CD4-positive, alpha-beta T cell treated with Interleukin-10 for 1 hour (primary cell): ENCODE results near the gene ASB1.
"Not testable (repeated sequence)": the region's sequence is repeated elsewhere in the genome, so short reads cannot be mapped to it uniquely, and the experiment has no call there.

Source experiments
- DNase-seq: peaks from one replicate; pipeline ENCODE4 v3.0.0-alpha.2; 2020

Gene ASB1

GRCh38 chr2:238424313-238424700 lies 2.4 kb upstream of the ASB1 start:
- no peak for DNase-seq

- no peak for DNase-seq
These were observed 1.2 kb upstream of the ASB1 start for GRCh38 chr2:238425505-238425978.

- no peak for DNase-seq
These were observed 654 bp upstream of the ASB1 start for GRCh38 chr2:238425979-238426567.

DNA sequence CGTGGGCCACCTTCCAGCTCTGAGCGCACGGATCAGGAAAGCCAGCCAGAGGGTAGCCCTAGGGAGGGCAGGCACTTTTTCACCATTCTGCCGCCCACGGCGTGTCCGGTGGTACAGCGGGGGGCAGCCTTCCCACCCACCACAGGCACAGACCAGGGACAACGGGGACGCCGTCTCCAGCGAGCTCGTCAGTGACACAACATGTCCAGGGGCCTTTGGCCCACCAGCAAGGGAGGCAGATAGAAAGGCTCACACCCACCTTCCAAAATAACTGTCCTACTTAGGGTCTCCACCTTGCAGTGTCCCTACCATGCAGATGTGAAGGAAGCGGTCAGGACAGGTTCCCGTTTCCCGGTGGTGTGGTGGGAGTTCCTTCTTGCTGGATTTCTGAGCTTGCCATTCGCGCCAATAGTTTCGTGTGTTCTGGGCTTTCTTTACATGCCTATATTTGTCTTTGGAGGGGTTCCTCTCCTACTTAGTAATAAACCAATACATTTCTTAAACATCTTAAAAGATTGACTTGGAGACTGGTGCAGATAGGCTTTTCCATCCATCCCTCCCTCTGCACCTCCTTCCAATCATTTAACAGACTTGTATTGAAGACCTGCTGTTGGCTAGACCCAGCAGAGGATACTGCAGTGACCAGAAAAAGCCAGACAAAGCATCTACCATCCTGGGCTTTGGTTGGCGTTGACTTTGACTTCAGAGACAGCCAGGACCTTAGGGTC lies 872 bp downstream of the ASB1 start:
- DNase-seq = peak; percentile 3

DNA sequence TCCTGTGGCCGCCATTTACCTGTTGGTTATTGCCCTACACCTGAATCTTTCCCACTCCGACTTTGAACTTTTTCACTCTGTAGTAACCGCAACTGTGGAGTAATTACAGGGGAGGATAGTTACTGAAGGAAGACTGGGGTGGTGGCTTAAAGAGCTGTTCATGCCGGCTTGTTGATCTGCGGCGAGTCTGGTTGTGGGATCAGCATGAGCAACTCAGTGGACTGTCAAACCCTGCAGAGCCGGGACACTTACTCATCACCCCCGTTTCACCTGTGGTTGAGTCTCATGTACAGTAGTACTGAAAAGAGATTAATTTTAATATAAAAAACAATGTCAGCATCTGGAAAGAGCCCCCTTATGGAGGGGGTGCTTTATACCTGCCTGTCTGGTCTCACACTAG lies 2.1 kb downstream of the ASB1 start:
- DNase-seq = no peak

DNA sequence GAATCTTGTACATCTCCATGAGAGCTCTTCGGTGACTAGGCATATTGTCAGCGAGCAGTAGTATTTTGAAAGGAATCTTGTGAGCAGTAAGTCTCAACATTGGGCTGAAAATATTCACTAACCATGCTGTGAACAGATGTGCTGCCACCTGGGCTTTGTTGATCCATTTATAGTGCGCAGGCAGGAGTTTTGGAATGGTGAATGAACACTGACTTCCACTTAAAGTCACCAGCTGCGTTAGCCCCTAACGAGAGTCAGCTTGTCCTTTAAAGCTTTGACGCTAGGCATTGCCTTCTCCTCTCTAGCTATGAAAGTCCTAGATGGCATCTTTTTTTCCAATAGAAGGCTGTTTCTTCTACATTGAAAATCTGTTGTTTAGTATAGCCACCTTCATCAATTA lies 4.1 kb downstream of the ASB1 start:
- no peak for DNase-seq

DNA sequence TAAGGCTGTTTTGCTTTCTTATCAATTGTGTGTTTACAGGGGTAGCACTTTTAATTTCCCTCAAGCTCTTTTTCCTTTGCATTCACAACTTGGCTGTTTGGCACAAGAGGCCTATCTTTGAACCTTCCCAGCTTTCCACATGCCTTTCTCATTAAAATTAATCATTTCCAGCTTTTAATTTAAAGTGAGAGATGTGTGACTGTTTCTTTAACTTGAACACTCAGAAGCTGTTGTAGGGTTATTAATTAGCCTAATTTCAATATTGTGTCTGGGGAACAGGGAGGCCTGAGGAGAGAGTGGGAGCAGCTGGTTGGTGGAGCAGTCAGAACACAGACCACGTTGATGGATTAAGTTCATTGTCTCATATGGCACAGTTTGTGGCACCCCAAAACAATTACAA lies 4.7 kb downstream of the ASB1 start:
- no peak for DNase-seq

GRCh38 chr2:238433300-238433915 lies 6.7 kb downstream of the ASB1 start:
- no peak for DNase-seq

GRCh38 chr2:238433941-238434845 lies 7.5 kb downstream of the ASB1 start:
- no peak for DNase-seq

GRCh38 chr2:238434846-238435751 lies 8.4 kb downstream of the ASB1 start:
- DNase-seq = no peak

DNA sequence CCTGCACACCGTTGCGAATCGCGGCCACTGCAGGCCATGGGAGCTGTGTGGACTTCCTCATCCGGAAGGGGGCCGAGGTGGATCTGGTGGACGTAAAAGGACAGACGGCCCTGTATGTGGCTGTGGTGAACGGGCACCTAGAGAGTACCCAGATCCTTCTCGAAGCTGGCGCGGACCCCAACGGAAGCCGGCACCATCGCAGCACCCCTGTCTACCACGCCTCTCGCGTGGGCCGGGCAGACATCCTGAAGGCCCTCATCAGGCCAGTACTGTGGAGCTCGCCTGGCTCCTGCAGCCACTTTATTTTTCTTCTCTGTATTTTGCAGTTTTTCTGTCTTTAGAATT lies 9.0 kb downstream of the ASB1 start:
- no peak for DNase-seq

GRCh38 chr2:238438856-238439849 lies 12.4 kb downstream of the ASB1 start:
- DNase-seq = peak; percentile 1

GRCh38 chr2:238439917-238440316 lies 13.2 kb downstream of the ASB1 start:
- no peak for DNase-seq

- no peak for DNase-seq
These were observed 13.6 kb downstream of the ASB1 start for GRCh38 chr2:238440331-238440730.

- DNase-seq = no peak
These were observed 14.0 kb downstream of the ASB1 start for GRCh38 chr2:238440767-238441166.

DNA sequence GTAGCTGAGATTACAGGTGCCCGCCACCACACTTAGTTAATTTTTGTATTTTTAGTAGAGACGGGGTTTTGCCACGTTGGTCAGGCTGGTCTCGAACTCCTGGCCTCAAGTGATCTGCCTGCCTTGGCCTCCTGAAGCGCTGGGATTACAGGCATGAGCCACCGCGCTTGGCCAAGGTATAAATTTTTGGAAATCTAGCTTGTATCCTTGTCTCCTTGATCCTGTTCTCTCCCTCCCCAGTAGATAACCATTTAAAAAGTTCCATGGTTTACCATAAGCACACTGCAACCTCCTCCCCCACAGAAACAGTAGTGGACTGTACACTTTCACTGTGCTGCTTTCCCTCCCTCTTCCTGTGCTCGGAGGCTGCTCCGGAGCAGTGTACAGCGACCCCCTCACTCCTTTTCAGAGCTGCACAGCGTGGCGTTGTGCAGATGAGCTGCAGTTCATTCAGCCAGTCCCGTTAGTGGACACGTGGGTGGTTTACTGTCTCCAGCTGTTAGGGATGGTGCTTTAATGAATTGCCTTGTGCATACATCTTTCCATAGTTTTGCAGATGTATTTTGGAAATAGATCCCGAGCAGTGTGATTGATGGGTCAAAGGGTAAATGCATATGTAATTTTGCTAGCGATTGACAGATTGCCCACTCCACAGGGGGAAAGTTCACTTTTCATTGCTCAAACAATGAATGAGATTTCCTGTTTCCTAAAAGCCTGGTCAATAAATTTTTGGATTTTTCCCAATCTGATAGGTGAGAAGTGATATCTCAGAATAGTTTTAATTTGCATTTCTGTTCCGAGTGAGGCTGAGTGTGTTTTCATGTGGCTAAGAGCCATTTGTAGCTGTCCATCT lies 14.8 kb downstream of the ASB1 start:
- no peak for DNase-seq

- not testable (repeated sequence) for DNase-seq
These were observed 15.5 kb downstream of the ASB1 start for GRCh38 chr2:238442257-238442656.

DNA sequence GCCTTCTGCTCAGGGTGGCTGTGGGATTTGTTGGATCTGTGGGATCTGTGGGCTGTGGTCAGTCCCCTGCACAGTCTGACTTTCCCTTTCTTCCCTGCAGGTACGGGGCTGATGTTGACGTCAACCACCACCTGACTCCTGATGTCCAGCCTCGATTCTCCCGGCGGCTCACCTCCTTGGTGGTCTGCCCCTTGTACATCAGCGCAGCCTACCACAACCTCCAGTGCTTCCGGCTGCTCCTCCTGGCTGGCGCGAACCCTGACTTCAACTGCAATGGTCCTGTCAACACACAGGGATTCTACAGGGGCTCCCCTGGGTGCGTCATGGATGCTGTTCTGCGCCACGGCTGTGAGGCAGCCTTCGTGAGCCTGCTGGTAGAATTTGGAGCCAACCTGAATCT lies 17.5 kb downstream of the ASB1 start:
- no peak for DNase-seq

- DNase-seq = no peak
These were observed 18.9 kb downstream of the ASB1 start for GRCh38 chr2:238445409-238446190.
